Karpas-422 (cell line): Measurements from ENCODE around the gene LXN. TPM values are rescaled to one million over a fixed set of nuclear protein-coding genes. Genes with fewer than 3 reads are reported as not detected.

Experiments
- DNase-seq: peaks from one replicate; pipeline ENCODE4 v3.0.0-alpha.2; 2015
- H2AFZ ChIP-seq: fragments of 200-600 bp; sonication (generic); 2 replicates; pipeline ENCODE4 v1.6.1; 2014; ENCODE audit warnings: antibody characterized with exemption, low read length, mixed read lengths
- H3K27ac ChIP-seq: fragments of 200-600 bp; sonication (generic); 2 replicates; pipeline ENCODE4 v1.5.1; 2014; ENCODE audit warnings: mild to moderate bottlenecking, low read length, moderate library complexity
- H3K27me3 ChIP-seq: fragments of 200-600 bp; sonication (generic); 2 replicates; pipeline ENCODE4 v1.6.1; 2014; ENCODE audit warnings: low read length, mixed read lengths
- H3K36me3 ChIP-seq: fragments of 200-600 bp; sonication (generic); 2 replicates; pipeline ENCODE4 v1.6.1; 2014; ENCODE audit warnings: low read length, mixed read lengths; ENCODE audit not compliant: insufficient read depth
- H3K4me1 ChIP-seq: fragments of 200-600 bp; sonication (generic); 2 replicates; pipeline ENCODE4 v1.6.1; 2014; ENCODE audit warnings: mild to moderate bottlenecking, low read length, mixed read lengths
- H3K4me2 ChIP-seq: fragments of 200-600 bp; sonication (generic); 2 replicates; pipeline ENCODE4 v1.6.1; 2014; ENCODE audit warnings: low read length, low read depth, mild to moderate bottlenecking; ENCODE audit not compliant: poor library complexity, severe bottlenecking
- H3K4me3 ChIP-seq: fragments of 200-600 bp; sonication (generic); 2 replicates; pipeline ENCODE4 v1.5.1; 2014; ENCODE audit warnings: mild to moderate bottlenecking, antibody characterized with exemption, low read length, mixed read lengths
- H3K79me2 ChIP-seq: fragments of 200-600 bp; sonication (generic); 2 replicates; pipeline ENCODE4 v1.6.1; 2014; ENCODE audit warnings: mild to moderate bottlenecking, low read length, mixed read lengths
- H3K9ac ChIP-seq: fragments of 200-600 bp; sonication (generic); 2 replicates; pipeline ENCODE4 v1.6.0; 2014; ENCODE audit warnings: low read length
- H3K9me2 ChIP-seq: fragments of 200-600 bp; sonication (generic), shearing (Covaris generic); replicated peaks from 2 replicates; pipeline ENCODE4 v1.6.0; 2014; ENCODE audit warnings: mild to moderate bottlenecking, low read length, moderate library complexity; ENCODE audit not compliant: insufficient read depth
- H3K9me3 ChIP-seq: fragments of 300-700, 200-600 bp; sonication (generic); 2 replicates; pipeline ENCODE4 v1.6.1; 2014; ENCODE audit warnings: low read length, mixed read lengths
- H4K20me1 ChIP-seq: fragments of 200-600 bp; sonication (generic); 2 replicates; pipeline ENCODE4 v1.6.1; 2014; ENCODE audit warnings: mild to moderate bottlenecking, antibody characterized with exemption, low read length, low read depth; ENCODE audit not compliant: insufficient read depth
- total RNA-seq: library from RNA; depleted of rRNA; stranded (reverse); fragments of >200 nt; shearing (Covaris generic); gene quantifications from 2 replicates; pipeline ENCODE4 v1.2.3, GENCODE V29; 2014; ENCODE audit warnings: low replicate concordance

The LXN gene
- total RNA-seq, 1 experiment from 2014 or later, result 12.1 TPM

DNA sequence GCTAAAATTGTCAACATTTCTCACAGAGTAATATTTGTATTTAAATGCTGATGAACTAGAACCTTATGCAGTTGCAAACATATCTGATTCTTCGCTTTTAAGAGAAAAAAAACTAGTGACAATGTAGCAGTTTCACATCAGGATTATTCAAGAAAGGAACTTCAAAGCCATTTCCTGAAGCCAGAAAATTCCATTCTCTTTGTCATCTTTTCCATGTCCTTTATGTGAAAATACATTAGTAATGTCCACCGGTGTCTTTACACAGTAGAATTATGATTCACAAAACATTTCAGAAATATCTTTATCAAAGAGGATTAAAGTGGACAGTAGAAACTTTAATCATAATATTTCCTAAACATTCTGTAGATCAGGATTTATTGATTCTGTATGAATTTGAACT is 12.7 kb upstream of the LXN start:
- H3K9me2 ChIP-seq, result no peaks in the 10 kb centered on the region
- H4K20me1 ChIP-seq, result no peaks in the 10 kb centered on the region
- no peaks in the 10 kb centered on the region for H3K27me3 ChIP-seq
- peaks cover 8% of the 10 kb centered on the region; the same call in 1 of the 2 replicates for H3K36me3 ChIP-seq
- H3K9me3 ChIP-seq, result no peaks in the 10 kb centered on the region
- no peak for DNase-seq
- peaks cover 14% of the 10 kb centered on the region for H3K79me2 ChIP-seq
- H3K27ac ChIP-seq, result no peak overlapping the region
- H3K9ac ChIP-seq, result no peak overlapping the region
- H3K4me2 ChIP-seq, result no peak overlapping the region
- no peaks in the 10 kb centered on the region for H3K4me1 ChIP-seq
- H2AFZ ChIP-seq, result no peak overlapping the region
- H3K4me3 ChIP-seq, result no peak overlapping the region

GRCh38 chr3:158683230-158683962 is 10.9 kb upstream of the LXN start:
- Histone ChIP-seq H3K4me1 (no peaks in the 10 kb centered on the region), H3K9me3 (no peaks in the 10 kb centered on the region), H3K4me3 (no peak overlapping the region), H3K79me2 (peaks cover 17% of the 10 kb centered on the region), H3K9ac (no peak overlapping the region), H4K20me1 (no peaks in the 10 kb centered on the region), H3K27me3 (no peaks in the 10 kb centered on the region), H3K4me2 (no peak overlapping the region), H3K36me3 (peaks cover 7% of the 10 kb centered on the region; the same call in 1 of the 2 replicates), H2AFZ (no peak overlapping the region), H3K27ac (no peak overlapping the region), H3K9me2 (no peaks in the 10 kb centered on the region)
- no peak for DNase-seq

- H3K79me2 ChIP-seq, result peaks cover 22% of the 10 kb centered on the region
- H3K9ac ChIP-seq, result no peak overlapping the region
- no peaks in the 10 kb centered on the region for H3K4me1 ChIP-seq
- H2AFZ ChIP-seq, result no peak overlapping the region
- peaks cover 7% of the 10 kb centered on the region; the same call in 1 of the 2 replicates for H3K36me3 ChIP-seq
- no peak overlapping the region for H3K4me3 ChIP-seq
- H3K4me2 ChIP-seq, result no peak overlapping the region
- DNase-seq, result no peak
- no peaks in the 10 kb centered on the region for H3K27me3 ChIP-seq
- H3K9me3 ChIP-seq, result no peaks in the 10 kb centered on the region
- H3K27ac ChIP-seq, result no peak overlapping the region
- no peaks in the 10 kb centered on the region for H4K20me1 ChIP-seq
- H3K9me2 ChIP-seq, result no peaks in the 10 kb centered on the region
Measured at GRCh38 chr3:158680861-158681260, 8.4 kb upstream of the LXN start.

- Histone ChIP-seq H4K20me1 (no peaks in the 10 kb centered on the region), H3K4me1 (no peaks in the 10 kb centered on the region), H3K27me3 (no peaks in the 10 kb centered on the region), H3K27ac (no peak overlapping the region), H2AFZ (no peak overlapping the region), H3K9me2 (no peaks in the 10 kb centered on the region), H3K4me2 (no peak overlapping the region), H3K9ac (no peak overlapping the region), H3K9me3 (no peaks in the 10 kb centered on the region), H3K79me2 (peaks cover 24% of the 10 kb centered on the region), H3K36me3 (peaks cover 7% of the 10 kb centered on the region; the same call in 1 of the 2 replicates), H3K4me3 (no peak overlapping the region)
- DNase-seq, result no peak
Measured at GRCh38 chr3:158679547-158680000, 7.1 kb upstream of the LXN start.

GRCh38 chr3:158678687-158679086 is 6.2 kb upstream of the LXN start:
- H3K9ac ChIP-seq, result no peak overlapping the region
- H3K79me2 ChIP-seq, result peaks cover 28% of the 10 kb centered on the region
- H3K36me3 ChIP-seq, result peaks cover 7% of the 10 kb centered on the region; the same call in 1 of the 2 replicates
- H3K9me3 ChIP-seq, result no peaks in the 10 kb centered on the region
- DNase-seq, result no peak
- no peak overlapping the region for H3K4me2 ChIP-seq
- H4K20me1 ChIP-seq, result no peaks in the 10 kb centered on the region
- no peaks in the 10 kb centered on the region for H3K27me3 ChIP-seq
- no peaks in the 10 kb centered on the region for H3K4me1 ChIP-seq
- no peak overlapping the region for H3K27ac ChIP-seq
- no peaks in the 10 kb centered on the region for H3K9me2 ChIP-seq
- H3K4me3 ChIP-seq, result no peak overlapping the region
- H2AFZ ChIP-seq, result no peak overlapping the region

DNA sequence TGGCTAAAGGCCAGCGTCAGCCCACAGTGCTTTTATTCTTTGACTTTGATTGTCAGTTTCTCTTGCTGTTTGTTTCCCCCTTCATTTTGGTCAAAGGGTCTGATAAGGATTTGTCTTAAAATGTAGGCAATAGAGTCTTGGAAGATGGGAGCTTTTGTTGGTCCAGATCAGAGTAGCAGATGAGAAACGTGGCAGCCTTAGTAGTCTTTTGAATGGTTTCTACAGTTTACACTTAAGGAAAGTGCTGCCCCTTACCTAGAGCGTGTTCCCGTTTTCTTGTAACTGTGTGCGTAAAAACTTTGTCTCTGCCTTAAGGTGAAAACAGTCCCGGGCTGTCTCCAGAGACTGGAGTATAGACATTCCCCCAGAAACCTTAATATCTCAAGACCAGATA is 630 bp downstream of the LXN start:
- Histone ChIP-seq H4K20me1 (no peaks in the 10 kb centered on the region), H3K4me2 (peak overlapping the region; percentile 65), H3K4me3 (peak overlapping the region; percentile 68), H3K9me3 (no peaks in the 10 kb centered on the region), H3K9me2 (no peaks in the 10 kb centered on the region), H3K79me2 (peaks cover 38% of the 10 kb centered on the region), H3K4me1 (peaks cover 18% of the 10 kb centered on the region), H2AFZ (no peak overlapping the region), H3K27me3 (no peaks in the 10 kb centered on the region), H3K27ac (peak overlapping the region; percentile 46; the same call in 1 of the 2 replicates), H3K36me3 (peaks cover 33% of the 10 kb centered on the region; the same call in 1 of the 2 replicates), H3K9ac (peak overlapping the region; percentile 73)
- DNase-seq, result peak; percentile 46

GRCh38 chr3:158668506-158668905 is 3.9 kb downstream of the LXN start:
- Histone ChIP-seq H3K4me2 (no peak overlapping the region), H3K27ac (no peak overlapping the region), H3K36me3 (peaks cover 63% of the 10 kb centered on the region; the same call in 1 of the 2 replicates), H4K20me1 (no peaks in the 10 kb centered on the region), H3K27me3 (no peaks in the 10 kb centered on the region), H3K9me3 (no peaks in the 10 kb centered on the region), H3K4me1 (peaks cover 18% of the 10 kb centered on the region), H3K9me2 (no peaks in the 10 kb centered on the region), H3K9ac (no peak overlapping the region), H3K79me2 (peaks cover 48% of the 10 kb centered on the region), H3K4me3 (no peak overlapping the region), H2AFZ (no peak overlapping the region)
- DNase-seq, result no peak

DNA sequence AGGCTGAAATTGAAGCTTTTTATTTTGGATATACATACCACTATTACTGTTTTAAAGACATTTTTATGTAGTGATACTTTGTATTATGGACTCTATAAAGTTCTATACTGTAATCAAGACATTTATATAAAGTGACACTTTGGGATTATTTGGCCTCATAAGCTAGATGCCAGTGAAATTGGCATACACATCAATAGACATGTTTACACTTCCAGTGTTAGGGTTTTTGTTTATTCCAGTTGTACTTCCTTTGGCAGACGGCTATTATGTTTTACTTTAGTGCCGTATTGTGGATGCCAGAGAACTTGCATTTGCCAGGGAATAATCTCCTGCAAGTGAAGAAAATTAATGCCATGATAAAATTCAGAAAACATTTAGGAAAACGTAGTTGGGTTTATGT is 6.0 kb downstream of the LXN start:
- Histone ChIP-seq H3K9me3 (no peaks in the 10 kb centered on the region), H3K79me2 (peaks cover 45% of the 10 kb centered on the region), H2AFZ (no peak overlapping the region), H3K4me2 (no peak overlapping the region), H3K27ac (no peak overlapping the region), H3K4me1 (peaks cover 15% of the 10 kb centered on the region), H3K27me3 (no peaks in the 10 kb centered on the region), H4K20me1 (no peaks in the 10 kb centered on the region), H3K4me3 (no peak overlapping the region), H3K36me3 (peaks cover 74% of the 10 kb centered on the region; the same call in 1 of the 2 replicates), H3K9me2 (no peaks in the 10 kb centered on the region), H3K9ac (no peak overlapping the region)
- no peak for DNase-seq
